ENCODE data around the gene TOMM22. TPM values are rescaled to one million over a fixed set of nuclear protein-coding genes. Genes with fewer than 3 reads are reported as not detected.

Gene TOMM22
- total RNA-seq, 2 experiments from 2014 or later = 51.8 to 114 TPM

GRCh38 chr22:38700789-38701628 is 19.3 kb downstream of the TOMM22 start, which contains the start of gene JOSD1:
TSS of gene JOSD1 (minus strand) at chr22:38700943. CDS start at chr22:38699987, 956 bp downstream.
- Histone ChIP-seq H3K79me2 (ENCODE audit: insufficient read depth, low read depth, low read length) (peaks cover 37% of the 10 kb centered on the region), H3K36me3 (ENCODE audit: insufficient read depth, low read length) (peaks cover 32% of the 10 kb centered on the region), H3K4me2 (ENCODE audit: low read length) (peak within 1 kb of the TSS; percentile 95), H4K20me1 (ENCODE audit: insufficient read depth, low read length) (peaks cover 8% of the 10 kb centered on the region; the same call in 1 of the 2 replicates), H3K9me3 (ENCODE audit: low read length) (no peaks in the 10 kb centered on the region), H3K4me1 (ENCODE audit: insufficient read depth, low read length, poor library complexity, severe bottlenecking) (peaks cover 71% of the 10 kb centered on the region), H2AFZ (ENCODE audit: low read length) (peak within 1 kb of the TSS; percentile 78; the same call in 1 of the 2 replicates), H3K4me3 (ENCODE audit: low read depth, low read length, poor library complexity, severe bottlenecking) (peak within 1 kb of the TSS; percentile 91), H3K9me2 (ENCODE audit: insufficient read depth, low read length) (no peaks in the 10 kb centered on the region), H3K27ac (ENCODE audit: low read depth, low read length, poor library complexity, severe bottlenecking) (peak within 1 kb of the TSS; percentile 75)
- TSS peak; percentile 93 for BruUV-seq (replicated peaks)
- ChIA-PET POLR2A (interaction anchor here (4.7 kb wide), 1 partner anchor 19 kb away, joined by 18 read pairs; the partner anchor contains the start of gene TOMM22), CTCF (ENCODE audit: unreplicated experiment) (no interaction called here)
- peak; percentile 96 for DNase-seq (ENCODE audit: low spot score)
- no peak for TF ChIP-seq CTCF (conservative IDR thresholded peaks at IDR 0.05; ENCODE audit: low read length)
- intact Hi-C loops (cut with micrococcal nuclease; ENCODE audit: unreplicated experiment) = loop anchor here (10.0 kb wide), 1 partner anchor 646 kb away; the partner anchor contains the start of gene PICK1

- intact Hi-C loops (cut with micrococcal nuclease; ENCODE audit: unreplicated experiment) = loop anchor here (2.0 to 10.0 kb wide), 3 partner anchors 24 to 650 kb away; partner anchors contain the start of genes PICK1 and TOMM22
- no peaks in the 10 kb centered on the region for H3K9me2 ChIP-seq (ENCODE audit: insufficient read depth, low read length)
- H3K79me2 ChIP-seq (ENCODE audit: insufficient read depth, low read depth, low read length) = peaks cover 43% of the 10 kb centered on the region
- peaks cover 67% of the 10 kb centered on the region for H3K4me1 ChIP-seq (ENCODE audit: insufficient read depth, low read length, poor library complexity, severe bottlenecking)
- H2AFZ ChIP-seq (ENCODE audit: low read length) = peak overlapping the region; percentile 77
- ChIA-PET POLR2A (interaction anchor here (0.7 kb wide), 1 partner anchor 21 kb away, joined by 3 read pairs; no protein-coding TSS in a partner anchor), CTCF (ENCODE audit: unreplicated experiment) (no interaction called here)
- DNase-seq (ENCODE audit: low spot score) = peak; percentile 20
- H3K4me2 ChIP-seq (ENCODE audit: low read length) = peak overlapping the region; percentile 93
- TF ChIP-seq CTCF (conservative IDR thresholded peaks at IDR 0.05; ENCODE audit: low read length) (no peak), EZH2phosphoT487 (IDR thresholded peaks at IDR 0.05; ENCODE audit: borderline replicate concordance, low read depth, low read length) (no peak)
- no peaks in the 10 kb centered on the region for H3K9me3 ChIP-seq (ENCODE audit: low read length)
- H3K4me3 ChIP-seq (ENCODE audit: low read depth, low read length, poor library complexity, severe bottlenecking) = peak overlapping the region; percentile 67
- peaks cover 22% of the 10 kb centered on the region for H4K20me1 ChIP-seq (ENCODE audit: insufficient read depth, low read length)
- H3K27ac ChIP-seq (ENCODE audit: low read depth, low read length, poor library complexity, severe bottlenecking) = peak overlapping the region; percentile 79
- peaks cover 3% of the 10 kb centered on the region; the same call in 1 of the 2 replicates for H3K36me3 ChIP-seq (ENCODE audit: insufficient read depth, low read length)
- TSS peak; percentile 81 for BruUV-seq (replicated peaks)
These were observed 23.0 kb downstream of the TOMM22 start for GRCh38 chr22:38704654-38705234.
